HG02852 (cell line): ENCODE data around the gene GNPDA2.

Source experiments
- ATAC-seq: cut with Tn5 transposase; IDR thresholded peaks from one replicate; pipeline ENCODE4 v1.9.1; 2021; ENCODE audit warnings: mild to moderate bottlenecking, moderate library complexity; ENCODE audit not compliant: unreplicated experiment

The GNPDA2 gene

GRCh38 chr4:44684648-44685047 lies 41.7 kb downstream of the GNPDA2 start:
- no peak for ATAC-seq

DNA sequence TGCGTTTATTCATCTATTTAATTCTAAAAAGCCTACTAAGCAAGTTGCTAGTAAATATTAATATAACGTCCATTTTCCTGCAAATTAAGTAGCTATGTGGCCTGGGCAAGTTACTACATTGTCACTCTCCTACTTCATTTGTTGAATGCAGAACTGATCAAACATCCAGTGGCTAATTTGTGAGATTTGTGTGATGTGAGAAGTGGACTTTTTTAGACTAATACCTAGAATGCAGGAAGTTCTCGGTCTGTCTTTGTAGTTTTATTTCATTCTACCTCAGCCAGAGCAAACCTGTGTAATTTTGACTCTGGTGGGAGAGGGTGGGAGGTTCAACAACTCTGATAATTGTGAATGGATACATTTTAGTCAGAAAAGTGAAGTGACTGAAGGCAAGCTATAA lies 47.3 kb downstream of the GNPDA2 start:
- ATAC-seq: peak; percentile 6

DNA sequence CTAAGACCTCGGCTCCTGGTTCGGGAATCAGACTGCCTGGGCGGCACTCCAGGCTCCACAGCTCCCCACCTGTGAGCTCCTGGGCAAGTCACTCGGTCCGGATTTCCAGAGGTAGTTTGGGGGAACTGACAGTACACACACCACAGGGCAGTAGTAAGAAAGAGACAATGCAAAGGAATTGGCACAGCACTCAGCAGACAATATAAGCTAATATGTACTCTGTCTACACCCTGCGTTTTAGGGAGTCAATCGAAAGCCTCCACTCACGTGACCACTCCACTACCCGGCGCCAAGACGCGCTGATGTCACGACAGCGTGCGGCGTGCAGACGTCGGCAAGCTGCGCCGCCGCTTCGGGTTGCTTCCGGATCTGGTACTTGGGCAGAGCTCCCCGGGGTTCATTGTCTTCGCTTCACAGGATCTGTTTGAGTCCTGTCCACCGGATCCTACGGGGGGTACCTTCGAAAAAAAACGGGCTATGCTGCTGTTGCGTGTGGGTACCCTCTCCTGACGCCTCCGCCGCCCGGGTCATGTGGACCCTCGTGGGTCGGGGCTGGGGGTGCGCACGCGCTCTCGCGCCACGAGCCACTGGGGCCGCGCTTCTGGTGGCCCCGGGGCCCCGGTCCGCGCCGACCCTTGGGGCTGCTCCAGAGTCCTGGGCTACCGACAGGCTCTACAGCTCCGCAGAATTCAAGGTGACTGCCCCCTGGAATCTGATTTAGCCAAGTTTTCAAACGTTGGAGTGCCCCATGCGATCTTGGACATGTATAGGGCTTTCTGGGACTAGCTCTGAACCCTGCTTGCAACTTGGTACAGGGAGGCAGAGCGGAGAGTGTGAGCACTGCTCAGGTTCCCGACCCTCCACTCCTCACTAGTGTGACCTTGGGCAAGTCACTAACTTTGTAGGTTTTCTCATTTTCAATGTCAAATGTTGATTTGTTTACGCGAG lies 48.0 kb downstream of the GNPDA2 start, which contains the start of gene GUF1:
Gene GUF1 (plus strand): TSS at position 327 of the 948 bp plus-strand sequence. CDS start 203 bp downstream, at position 530.
- ATAC-seq: peak; percentile 95

DNA sequence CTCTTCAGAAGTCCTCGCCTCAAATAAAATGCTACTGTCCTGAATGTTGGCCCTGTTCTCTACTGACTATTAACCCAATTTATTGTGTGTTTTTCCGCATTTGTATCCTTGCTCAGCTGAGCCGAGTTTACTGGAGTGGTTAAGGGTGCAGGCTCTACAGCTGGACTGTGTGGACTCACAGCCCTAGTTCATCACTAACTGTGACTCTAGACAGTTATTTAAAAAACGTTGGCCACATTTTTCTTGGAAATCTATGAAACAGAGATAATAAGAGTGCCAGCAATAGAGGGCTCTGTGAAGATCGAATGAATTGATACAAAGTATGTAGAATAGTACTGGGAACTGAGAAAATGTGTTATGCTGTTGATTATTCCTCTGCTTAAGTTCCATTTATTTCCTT lies 51.0 kb downstream of the GNPDA2 start:
- no peak for ATAC-seq

DNA sequence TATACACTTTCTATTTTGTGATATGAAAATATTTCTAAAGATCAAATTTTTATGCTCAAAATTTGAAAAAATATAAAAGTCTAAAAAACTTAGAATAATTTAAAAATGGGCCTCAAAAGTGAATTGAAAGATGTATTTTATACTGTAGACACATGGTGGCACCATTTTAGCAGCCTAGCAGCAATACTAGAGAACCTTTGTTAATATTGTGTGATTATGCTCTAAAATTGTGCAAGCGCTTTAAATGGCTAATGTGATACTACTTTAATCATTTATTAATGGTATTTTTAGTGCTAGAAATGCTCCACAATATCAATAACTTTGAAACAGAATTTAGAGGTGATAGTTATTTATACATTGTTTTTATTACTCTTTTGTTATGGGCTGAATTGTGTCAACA lies 51.9 kb downstream of the GNPDA2 start:
- ATAC-seq: no peak

DNA sequence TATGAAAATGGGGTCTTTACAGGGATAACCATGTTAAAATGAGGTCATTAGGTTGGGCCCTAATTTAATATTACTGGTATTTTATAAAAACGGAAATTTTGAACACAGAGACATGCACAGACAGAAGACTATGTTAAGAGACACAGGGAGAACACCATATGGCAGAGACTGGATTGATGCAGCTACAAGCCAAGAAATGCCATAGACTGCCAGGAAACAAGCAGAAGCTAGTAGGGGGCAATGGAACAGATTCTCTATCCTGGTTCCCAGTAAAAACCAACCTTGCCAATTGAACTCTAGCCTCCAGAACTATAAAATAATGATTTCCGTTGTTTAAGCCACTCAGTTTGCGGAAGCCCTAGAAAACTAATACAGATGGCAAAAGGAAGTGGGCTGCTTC lies 54.7 kb downstream of the GNPDA2 start:
- ATAC-seq: no peak

- ATAC-seq: no peak
Observed at GRCh38 chr4:44670506-44671199, 55.7 kb downstream of the GNPDA2 start.

GRCh38 chr4:44668526-44668925 lies 57.8 kb downstream of the GNPDA2 start:
- no peak for ATAC-seq

- ATAC-seq: no peak
Observed at GRCh38 chr4:44663539-44664263, 62.7 kb downstream of the GNPDA2 start.

- ATAC-seq: no peak
Observed at GRCh38 chr4:44662623-44663005, 63.7 kb downstream of the GNPDA2 start.

DNA sequence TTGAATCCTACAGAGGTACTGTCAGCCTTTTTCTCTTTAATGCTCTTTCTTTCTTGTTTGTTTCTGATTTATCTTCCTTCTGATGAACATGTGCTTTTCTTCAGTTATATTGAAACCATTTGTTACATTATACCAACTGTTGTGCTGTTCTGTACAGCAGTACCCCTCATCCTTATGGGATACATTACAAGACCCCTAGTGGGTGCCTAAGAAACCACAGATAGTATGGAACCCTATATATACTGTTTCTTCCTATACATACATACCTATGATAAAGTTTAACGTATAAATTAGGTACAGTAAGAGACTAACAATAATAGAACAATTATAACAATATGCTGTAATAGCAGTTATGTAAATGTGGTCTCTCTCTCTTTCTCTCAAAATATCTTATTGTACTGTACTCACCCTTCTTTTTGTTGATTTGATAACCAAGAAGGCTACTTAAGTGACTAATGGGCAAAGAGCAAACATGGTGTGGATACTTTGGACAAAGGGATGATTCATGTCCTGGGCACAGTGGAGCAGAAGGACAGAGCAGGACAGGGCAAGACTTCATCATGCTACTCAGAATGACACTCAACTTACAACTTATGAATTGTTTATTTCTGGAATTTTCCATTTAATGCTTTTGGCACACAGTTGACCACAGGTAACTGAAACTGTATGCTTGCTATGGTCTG lies 64.3 kb downstream of the GNPDA2 start:
- ATAC-seq: no peak

DNA sequence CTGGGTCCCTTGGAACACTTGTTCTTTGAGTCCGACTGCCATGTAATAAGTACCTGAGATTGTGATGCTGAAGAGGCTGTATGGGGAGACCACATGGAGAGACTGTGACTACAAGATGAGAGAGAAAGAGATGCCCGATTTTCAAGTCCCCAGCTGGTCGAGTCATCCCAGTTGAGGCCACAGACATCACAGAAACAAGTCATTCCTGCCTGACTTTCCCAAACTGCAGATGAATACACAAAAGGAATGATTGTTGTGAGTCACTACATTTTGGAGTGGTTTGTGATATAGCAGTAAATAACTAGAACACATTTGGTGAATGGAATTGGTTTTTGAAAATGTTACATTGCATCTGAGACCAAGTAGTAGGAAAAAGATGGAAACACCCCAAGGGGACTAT lies 66.0 kb downstream of the GNPDA2 start:
- no peak for ATAC-seq

- no peak for ATAC-seq
Observed at GRCh38 chr4:44652002-44652401, 74.4 kb downstream of the GNPDA2 start.
